HG03045 (cell line): Measurements from ENCODE around the gene PDE8B.
A peak's percentile ranks its signal among the peaks of the same experiment; 100 is the strongest.
"Not testable (repeated sequence)": the region's sequence is repeated elsewhere in the genome, so short reads cannot be mapped to it uniquely, and the experiment has no call there.

Experiments used
- ATAC-seq: cut with Tn5 transposase; IDR thresholded peaks from one replicate; pipeline ENCODE4 v1.9.1; 2021; ENCODE audit warnings: mild to moderate bottlenecking, moderate library complexity; ENCODE audit not compliant: unreplicated experiment

The PDE8B gene

GRCh38 chr5:77355080-77355479, 144.6 kb downstream of the PDE8B start:
- ATAC-seq = no peak

GRCh38 chr5:77355751-77356150, 145.3 kb downstream of the PDE8B start:
- no peak for ATAC-seq

- peak; percentile 80 for ATAC-seq
These were observed 146.3 kb downstream of the PDE8B start for GRCh38 chr5:77356740-77357139.

DNA sequence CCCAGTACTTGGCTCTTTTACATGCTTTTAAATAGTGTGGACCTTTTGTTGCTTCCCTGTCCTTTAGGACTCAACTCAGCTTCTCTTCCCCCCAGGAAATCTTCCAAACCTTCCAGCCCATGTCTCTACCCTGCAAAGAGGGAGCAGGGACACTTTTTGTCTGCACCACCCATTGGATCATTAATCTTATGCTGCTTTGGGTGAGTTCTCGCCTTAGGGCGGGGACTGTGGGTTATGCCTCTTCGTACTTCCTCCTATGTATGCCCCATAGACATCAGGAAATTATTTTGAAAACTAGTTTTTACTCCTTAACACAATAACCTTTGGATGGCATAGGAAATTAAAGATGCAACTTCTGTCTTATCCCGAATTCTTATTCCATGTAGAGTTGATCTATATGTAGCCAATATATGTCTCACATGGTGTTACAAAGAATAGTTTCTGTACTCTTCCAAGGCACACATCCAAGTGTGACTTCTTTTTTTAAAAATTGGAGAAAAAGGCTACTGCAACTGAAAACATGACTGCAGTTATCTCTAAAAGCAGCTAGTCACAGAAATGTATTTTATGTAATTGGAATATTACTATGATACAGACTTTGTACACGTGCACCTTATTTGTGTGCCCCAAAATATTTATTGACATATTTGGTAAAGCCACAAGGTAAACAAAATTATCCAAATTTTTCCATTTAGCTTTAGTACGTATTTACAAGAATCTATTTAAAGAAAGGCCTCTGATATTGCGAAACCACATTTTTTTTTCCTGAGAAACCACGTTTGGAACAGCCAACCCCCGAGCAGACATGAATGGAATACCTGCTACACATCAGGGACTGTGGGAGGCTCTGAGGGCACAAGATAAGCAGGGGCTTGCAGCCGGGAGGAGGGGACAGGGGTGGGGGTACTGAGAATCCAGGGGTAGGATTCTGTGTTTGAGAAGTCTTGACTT, 148.1 kb downstream of the PDE8B start:
- no peak for ATAC-seq

- no peak for ATAC-seq
These were observed 148.8 kb downstream of the PDE8B start for GRCh38 chr5:77359231-77359630.

GRCh38 chr5:77360381-77360780, 149.9 kb downstream of the PDE8B start:
- no peak for ATAC-seq

- ATAC-seq = no peak
These were observed 150.5 kb downstream of the PDE8B start for GRCh38 chr5:77360973-77361372.

GRCh38 chr5:77366717-77367500, 156.4 kb downstream of the PDE8B start:
- no peak for ATAC-seq

DNA sequence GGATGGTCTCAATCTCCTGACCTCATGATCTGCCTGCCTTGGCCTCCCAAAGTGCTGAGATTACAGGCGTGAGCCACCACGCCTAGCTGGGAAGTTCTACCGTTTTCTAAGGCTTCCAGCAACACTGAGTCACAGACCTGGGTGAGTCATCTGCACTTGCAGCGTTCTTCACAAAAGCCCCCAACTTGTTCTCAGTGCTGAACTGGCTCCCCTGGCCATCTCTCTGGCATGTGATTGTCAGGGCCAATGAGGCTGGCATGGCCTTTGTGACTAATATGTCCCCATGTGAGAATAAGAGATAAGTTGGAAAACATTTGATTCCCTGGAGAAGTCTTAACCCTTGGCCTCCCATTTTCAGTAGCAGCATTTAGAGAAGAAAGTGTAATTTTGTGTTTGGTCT, 157.3 kb downstream of the PDE8B start:
- no peak for ATAC-seq

DNA sequence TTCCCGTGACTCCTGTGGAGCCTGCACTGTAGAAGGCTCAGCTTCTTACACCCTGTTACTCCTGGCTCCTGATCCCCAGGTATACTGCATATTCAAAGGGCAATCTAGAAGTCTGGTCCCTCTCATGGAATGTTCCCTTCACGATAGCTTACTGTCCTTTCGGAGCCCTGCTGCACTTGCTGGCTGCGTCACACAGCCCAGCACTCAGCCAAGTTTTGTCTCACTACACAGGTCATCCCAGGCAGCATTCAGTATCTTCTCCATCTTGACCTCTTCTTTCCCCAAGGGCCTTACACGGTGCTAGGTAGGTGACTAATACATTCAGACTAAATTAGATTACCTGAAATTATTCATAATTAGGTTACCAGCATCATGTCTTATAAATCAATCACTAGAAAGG, 157.9 kb downstream of the PDE8B start:
- ATAC-seq = no peak

DNA sequence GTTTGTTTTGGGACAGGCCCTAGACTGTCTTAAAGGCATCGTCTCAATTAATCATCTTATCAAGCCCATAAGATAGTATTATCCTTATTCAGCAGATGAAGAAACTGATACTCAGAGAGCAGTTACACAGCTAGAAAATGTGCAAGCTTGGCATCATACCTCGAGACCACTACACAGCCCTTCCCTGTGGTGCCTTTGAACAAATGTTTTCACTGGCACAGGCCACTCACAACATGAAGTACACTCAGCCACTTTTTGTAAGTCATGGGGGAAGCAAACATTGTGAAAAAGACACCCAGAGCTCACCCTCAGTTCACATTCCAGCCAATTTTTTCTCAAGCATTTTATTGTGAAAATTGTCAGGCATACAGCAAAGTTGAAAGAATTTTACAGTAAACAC, 159.1 kb downstream of the PDE8B start:
- no peak for ATAC-seq

DNA sequence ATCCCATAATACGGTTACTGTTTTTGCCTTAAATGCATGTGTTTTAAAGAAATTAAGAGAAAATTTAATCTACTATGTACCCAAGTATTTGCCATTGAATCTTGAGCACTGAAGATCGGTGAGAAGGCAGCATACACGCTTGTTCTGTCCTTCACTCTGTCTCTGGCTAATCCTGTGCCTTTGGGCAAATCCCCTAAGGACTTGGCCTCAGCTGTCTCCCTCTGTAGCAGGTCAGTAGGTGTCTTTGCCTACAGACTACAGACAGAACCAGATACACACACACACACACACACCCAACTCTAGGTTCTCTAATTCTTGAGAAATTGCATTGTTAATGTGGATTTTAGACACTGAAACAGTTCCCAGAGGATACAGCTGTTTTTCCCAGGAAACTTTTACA, 164.2 kb downstream of the PDE8B start:
- ATAC-seq = no peak

DNA sequence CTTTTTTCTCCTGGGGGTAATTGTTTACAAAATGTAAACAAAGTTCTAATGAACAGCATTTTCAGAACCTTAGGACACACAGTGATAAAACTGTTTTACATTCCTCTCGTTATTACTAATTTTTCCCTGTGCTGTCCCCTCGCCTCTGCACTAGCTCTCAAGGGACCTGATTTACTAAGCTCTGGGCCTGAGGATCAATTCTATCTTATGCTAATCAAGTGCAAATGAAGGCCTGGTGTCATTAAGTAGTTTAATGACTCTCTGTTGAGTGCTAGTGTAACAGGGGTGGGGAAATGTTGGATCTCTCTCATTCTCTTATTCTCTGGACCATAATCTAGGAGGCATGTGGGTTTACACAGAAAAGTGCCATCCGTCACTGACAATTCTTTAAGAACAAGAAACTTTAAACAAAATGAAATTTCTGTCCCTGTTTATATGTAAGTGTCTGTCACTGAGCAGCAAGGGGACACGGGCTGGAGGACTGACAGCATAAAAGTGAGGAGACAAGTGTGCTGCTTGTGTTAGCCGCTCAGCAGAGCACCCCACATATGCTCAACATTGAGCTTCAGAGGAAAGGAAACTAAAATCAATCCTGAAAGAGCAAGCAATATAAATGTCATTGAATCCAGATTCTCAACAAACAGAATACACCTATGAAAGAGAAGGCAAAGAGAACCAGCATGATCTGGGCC, 166.3 kb downstream of the PDE8B start:
- no peak for ATAC-seq

DNA sequence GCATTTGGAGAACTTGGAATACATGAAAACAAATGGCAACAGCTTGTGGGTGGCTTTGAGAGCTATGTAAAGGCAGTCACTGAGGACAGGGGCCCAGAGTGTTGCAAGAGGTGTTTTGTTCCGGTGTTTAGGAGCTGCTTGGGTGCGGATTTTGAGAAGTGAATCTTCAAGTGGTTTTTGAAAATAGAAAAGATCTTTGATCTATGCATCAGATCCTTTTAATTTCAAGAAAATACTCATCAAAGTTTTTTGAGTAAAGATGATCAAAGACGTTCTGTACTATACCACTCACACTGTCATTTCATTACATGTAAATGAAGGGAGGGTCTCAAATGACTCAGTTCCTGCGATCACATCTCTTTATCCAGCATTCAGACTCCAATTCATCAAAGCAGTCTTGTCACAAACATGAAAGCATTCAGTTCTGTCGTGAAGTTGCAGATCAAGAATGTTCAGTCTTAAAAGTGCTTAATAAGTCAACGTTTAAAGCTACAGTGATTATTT, 169.1 kb downstream of the PDE8B start:
- peak; percentile 71 for ATAC-seq

- no peak for ATAC-seq
These were observed 170.2 kb downstream of the PDE8B start for GRCh38 chr5:77380636-77381035.

DNA sequence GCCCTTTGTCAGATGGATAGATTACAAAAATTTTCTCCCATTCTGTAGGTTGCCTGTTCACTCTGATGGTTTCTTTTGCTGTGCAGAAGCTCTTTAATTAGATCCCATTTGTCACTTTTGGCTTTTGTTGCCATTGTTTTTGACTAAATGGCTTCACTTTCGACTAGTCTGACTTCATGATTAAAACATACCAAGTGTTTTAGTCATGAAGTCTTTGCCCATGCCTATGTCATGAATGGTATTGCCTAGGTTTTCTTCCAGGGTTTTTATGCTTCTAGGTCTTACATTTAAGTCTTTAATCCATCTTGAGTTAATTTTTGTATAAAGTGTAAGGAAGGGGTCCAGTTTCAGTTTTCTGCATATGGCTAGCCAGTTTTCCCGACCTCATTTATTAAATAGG, 172.9 kb downstream of the PDE8B start:
- ATAC-seq = not testable (repeated sequence)

GRCh38 chr5:77386340-77386739, 175.9 kb downstream of the PDE8B start:
- ATAC-seq = not testable (repeated sequence)

- ATAC-seq = no peak
These were observed 179.3 kb downstream of the PDE8B start for GRCh38 chr5:77389746-77390145.

- no peak for ATAC-seq
These were observed 179.7 kb downstream of the PDE8B start for GRCh38 chr5:77390221-77390620.

- ATAC-seq = no peak
These were observed 180.3 kb downstream of the PDE8B start for GRCh38 chr5:77390795-77391194.

- ATAC-seq = no peak
These were observed 180.8 kb downstream of the PDE8B start for GRCh38 chr5:77391240-77391765.
